Neural cell (in vitro differentiated cells): ENCODE data around the gene ACOXL. TPM values are rescaled to one million over a fixed set of nuclear protein-coding genes. Genes with fewer than 3 reads are reported as not detected.

Experiments
- H2AFZ ChIP-seq: fragments of 200-600, 300-800 bp; sonication (generic), shearing (Covaris generic); 2 replicates; pipeline ENCODE4 v1.6.0; 2014; ENCODE audit warnings: low read depth, mild to moderate bottlenecking, antibody characterized with exemption, low read length, moderate library complexity
- H3F3A ChIP-seq: fragments of 200-600 bp; shearing (Covaris generic); 2 replicates; pipeline ENCODE4 v1.6.1; 2016; ENCODE audit warnings: mild to moderate bottlenecking, moderate library complexity, mixed read lengths, antibody characterized with exemption, low read length; ENCODE audit not compliant: insufficient read depth, poor library complexity, severe bottlenecking
- H3K27ac ChIP-seq: fragments of 200-600, 300-800 bp; sonication (generic), shearing (Covaris generic); 2 replicates; pipeline ENCODE4 v1.5.1; 2014; ENCODE audit warnings: mild to moderate bottlenecking, low read length, moderate library complexity
- H3K27me3 ChIP-seq: fragments of 300-800, 200-600 bp; sonication (generic), shearing (Covaris generic); 2 replicates; pipeline ENCODE4 v1.6.0; 2014; ENCODE audit warnings: mild to moderate bottlenecking, low read depth, low read length, moderate library complexity; ENCODE audit not compliant: insufficient read depth
- H3K36me3 ChIP-seq: fragments of 300-800, 200-600 bp; sonication (generic), shearing (Covaris generic); 2 replicates; pipeline ENCODE4 v1.5.1; 2014; ENCODE audit warnings: mild to moderate bottlenecking, antibody characterized with exemption, low read length, moderate library complexity; ENCODE audit not compliant: insufficient read depth
- H3K4me2 ChIP-seq: fragments of 300-800, 200-600 bp; sonication (generic), shearing (Covaris generic); 2 replicates; pipeline ENCODE4 v1.6.0; 2014; ENCODE audit warnings: mild to moderate bottlenecking, low read length
- H3K4me3 ChIP-seq: fragments of 300-800, 200-600 bp; sonication (generic), shearing (Covaris generic); 2 replicates; pipeline ENCODE4 v1.5.1; 2014; ENCODE audit warnings: mild to moderate bottlenecking, low read length, moderate library complexity
- H3K79me2 ChIP-seq: fragments of 200-600 bp; shearing (Covaris generic); replicated peaks from 2 replicates; pipeline ENCODE4 v1.6.0; 2014; ENCODE audit warnings: mild to moderate bottlenecking, low read length, moderate library complexity; ENCODE audit not compliant: insufficient read depth
- H3K9ac ChIP-seq: fragments of 300-800, 200-600 bp; sonication (generic), shearing (Covaris generic); 2 replicates; pipeline ENCODE4 v1.6.1; 2016; ENCODE audit warnings: mild to moderate bottlenecking, low read length, mixed read lengths
- H3K9me2 ChIP-seq: fragments of 200-600 bp; shearing (Covaris generic); 2 replicates; pipeline ENCODE4 v1.6.1; 2016; ENCODE audit warnings: mild to moderate bottlenecking, low read length, mixed read lengths; ENCODE audit not compliant: insufficient read depth
- H3K9me3 ChIP-seq: fragments of 200-600, 300-800 bp; sonication (generic), shearing (Covaris generic); 2 replicates; pipeline ENCODE4 v1.6.1; 2016; ENCODE audit warnings: mild to moderate bottlenecking, mixed run types, low read length, moderate library complexity, mixed read lengths
- H4K20me1 ChIP-seq: fragments of 200-600 bp; shearing (Covaris generic); 2 replicates; pipeline ENCODE4 v1.6.1; 2016; ENCODE audit warnings: mild to moderate bottlenecking, mixed run types; ENCODE audit not compliant: insufficient read depth
- CTCF ChIP-seq: fragments of 450-650 bp; IDR thresholded peaks from 2 replicates; pipeline ENCODE4 v1.5.1; 2014; ENCODE audit warnings: antibody characterized with exemption, mild to moderate bottlenecking, moderate library complexity; ENCODE audit not compliant: poor library complexity, severe bottlenecking
- EP300 ChIP-seq: fragments of 450-650 bp; conservative IDR thresholded peaks from 2 replicates; pipeline ENCODE4 v1.6.1; 2014; ENCODE audit warnings: antibody characterized with exemption, mild to moderate bottlenecking, moderate library complexity; ENCODE audit not compliant: poor library complexity, severe bottlenecking
- EZH2 ChIP-seq: fragments of 200-600, 300-800 bp; shearing (Covaris generic), sonication (generic); IDR thresholded peaks from 2 replicates; pipeline ENCODE4 v1.6.1; 2014; ENCODE audit warnings: antibody characterized with exemption, low read length, borderline replicate concordance, mild to moderate bottlenecking; ENCODE audit not compliant: insufficient read depth, poor library complexity, severe bottlenecking
- MXI1 ChIP-seq: fragments of 450-650 bp; conservative IDR thresholded peaks from 2 replicates; pipeline ENCODE4 v1.6.1; 2014; ENCODE audit warnings: antibody characterized with exemption, mild to moderate bottlenecking; ENCODE audit not compliant: poor library complexity, severe bottlenecking
- POLR2AphosphoS5 ChIP-seq: IDR thresholded peaks from 2 replicates; pipeline ENCODE4 v1.6.1; 2012
- RAD21 ChIP-seq: fragments of 450-650 bp; conservative IDR thresholded peaks from 2 replicates; pipeline ENCODE4 v1.6.1; 2014; ENCODE audit warnings: antibody characterized with exemption, mild to moderate bottlenecking, moderate library complexity
- REST ChIP-seq: IDR thresholded peaks from 2 replicates; pipeline ENCODE4 v1.6.1; 2012; ENCODE audit warnings: borderline replicate concordance
- SMC3 ChIP-seq: fragments of 450-650 bp; conservative IDR thresholded peaks from 2 replicates; pipeline ENCODE4 v1.6.1; 2014; ENCODE audit warnings: antibody characterized with exemption, mild to moderate bottlenecking, moderate library complexity; ENCODE audit not compliant: poor library complexity
- TAF1 ChIP-seq: IDR thresholded peaks from 2 replicates; pipeline ENCODE4 v1.6.1; 2012; ENCODE audit warnings: low read depth
- polyA plus RNA-seq: library from polyadenylated mRNA; depleted of rRNA; stranded (reverse); fragments of >200 nt; gene quantifications from 2 replicates; pipeline ENCODE4 v1.2.3, GENCODE V29; 2014

ACOXL gene
- polyA plus RNA-seq, 1 donor from 2014 or later, result not detected

GRCh38 chr2:110853516-110853915 lies 121.1 kb downstream of the ACOXL start:
- H2AFZ ChIP-seq, result no peak overlapping the region
- no peak overlapping the region for H3K4me2 ChIP-seq
- no peaks in the 10 kb centered on the region for H3K9me3 ChIP-seq
- H4K20me1 ChIP-seq, result no peaks in the 10 kb centered on the region
- H3K36me3 ChIP-seq, result no peaks in the 10 kb centered on the region
- no peak overlapping the region for H3K9ac ChIP-seq
- TF ChIP-seq RAD21, result no peak
- no peak for TF ChIP-seq MXI1
- no peak for TF ChIP-seq TAF1
- no peak for TF ChIP-seq EP300
- TF ChIP-seq REST, result no peak
- no peak for TF ChIP-seq POLR2AphosphoS5
- no peak for TF ChIP-seq CTCF
- TF ChIP-seq EZH2, result no peak
- no peaks in the 10 kb centered on the region for H3K79me2 ChIP-seq
- H3F3A ChIP-seq, result no peaks in the 10 kb centered on the region
- no peaks in the 10 kb centered on the region for H3K27me3 ChIP-seq
- no peaks in the 10 kb centered on the region for H3K9me2 ChIP-seq
- H3K27ac ChIP-seq, result no peak overlapping the region
- no peak overlapping the region for H3K4me3 ChIP-seq

GRCh38 chr2:110853948-110854347 lies 121.6 kb downstream of the ACOXL start:
- Histone ChIP-seq H3K27ac (no peak overlapping the region), H3K27me3 (no peaks in the 10 kb centered on the region), H3K79me2 (no peaks in the 10 kb centered on the region), H3K9ac (no peak overlapping the region), H3K4me3 (no peak overlapping the region), H2AFZ (no peak overlapping the region), H3K36me3 (no peaks in the 10 kb centered on the region), H3K9me2 (no peaks in the 10 kb centered on the region), H3F3A (no peaks in the 10 kb centered on the region), H4K20me1 (no peaks in the 10 kb centered on the region), H3K4me2 (no peak overlapping the region), H3K9me3 (no peaks in the 10 kb centered on the region)
- TF ChIP-seq TAF1 (no peak), REST (no peak), CTCF (no peak), EP300 (no peak), RAD21 (no peak), POLR2AphosphoS5 (no peak), MXI1 (no peak), EZH2 (no peak), SMC3 (no peak)
